ENCODE data around the gene EPN2. TPM values are rescaled to one million over a fixed set of nuclear protein-coding genes. Genes with fewer than 3 reads are reported as not detected.

The EPN2 gene
- total RNA-seq, 2 experiments from 2014 or later: 11.9 to 12.3 TPM

DNA sequence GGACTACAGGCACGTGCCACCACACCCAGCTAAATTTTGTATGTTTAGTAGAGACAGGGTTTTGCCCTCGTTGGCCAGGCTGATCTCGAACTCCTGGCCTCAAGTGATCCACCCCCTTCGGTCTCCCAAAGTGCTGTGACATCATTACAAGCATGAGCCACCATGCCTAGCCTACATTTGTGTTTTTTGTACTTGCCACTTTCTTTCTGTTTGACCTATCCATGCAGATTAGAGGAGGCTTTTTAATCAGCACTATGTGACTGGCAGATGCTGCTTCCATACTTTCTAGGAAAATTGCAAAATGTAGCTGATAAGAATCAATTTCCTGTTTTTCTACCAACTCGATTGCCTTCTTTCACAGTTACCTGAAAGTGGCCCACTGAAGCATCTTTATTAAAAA lies 68.1 kb downstream of the EPN2 start:
- no peaks in the 10 kb centered on the region for H3K36me3 Mint-ChIP-seq (ENCODE audit: low read depth)
- Histone ChIP-seq H3K27ac (ENCODE audit: low read depth in 1 of 2, low read length in 2 of 2) (no peak overlapping the region), H3K36me3 (ENCODE audit: insufficient read depth, low read length) (no peaks in the 10 kb centered on the region), H3K9me3 (ENCODE audit: control insufficient read depth in 1 of 2, insufficient read depth in 1 of 2, low read length in 2 of 2) (no peaks in the 10 kb centered on the region), H3K4me3 (ENCODE audit: low read length) (no peak overlapping the region), H3K27me3 (ENCODE audit: control insufficient read depth in 1 of 2, insufficient read depth in 2 of 2, low read length in 2 of 2) (peaks cover 20 to 22% of the 10 kb centered on the region in 2 experiments), H3K4me1 (ENCODE audit: insufficient read depth, low read length) (peaks cover 26% of the 10 kb centered on the region)
- peaks cover 24% of the 10 kb centered on the region for H3K4me1 Mint-ChIP-seq (ENCODE audit: low read depth)
- H3K27ac Mint-ChIP-seq: no peak overlapping the region
- H3K27me3 Mint-ChIP-seq: peaks cover 50% of the 10 kb centered on the region
- TF ChIP-seq, protein P1, sequence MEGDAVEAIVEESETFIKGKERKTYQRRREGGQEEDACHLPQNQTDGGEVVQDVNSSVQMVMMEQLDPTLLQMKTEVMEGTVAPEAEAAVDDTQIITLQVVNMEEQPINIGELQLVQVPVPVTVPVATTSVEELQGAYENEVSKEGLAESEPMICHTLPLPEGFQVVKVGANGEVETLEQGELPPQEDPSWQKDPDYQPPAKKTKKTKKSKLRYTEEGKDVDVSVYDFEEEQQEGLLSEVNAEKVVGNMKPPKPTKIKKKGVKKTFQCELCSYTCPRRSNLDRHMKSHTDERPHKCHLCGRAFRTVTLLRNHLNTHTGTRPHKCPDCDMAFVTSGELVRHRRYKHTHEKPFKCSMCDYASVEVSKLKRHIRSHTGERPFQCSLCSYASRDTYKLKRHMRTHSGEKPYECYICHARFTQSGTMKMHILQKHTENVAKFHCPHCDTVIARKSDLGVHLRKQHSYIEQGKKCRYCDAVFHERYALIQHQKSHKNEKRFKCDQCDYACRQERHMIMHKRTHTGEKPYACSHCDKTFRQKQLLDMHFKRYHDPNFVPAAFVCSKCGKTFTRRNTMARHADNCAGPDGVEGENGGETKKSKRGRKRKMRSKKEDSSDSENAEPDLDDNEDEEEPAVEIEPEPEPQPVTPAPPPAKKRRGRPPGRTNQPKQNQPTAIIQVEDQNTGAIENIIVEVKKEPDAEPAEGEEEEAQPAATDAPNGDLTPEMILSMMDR (IDR thresholded peaks at IDR 0.05): no peak
- POLR2A ChIA-PET: interaction anchor here (1.5 kb wide), 1 partner anchor 467 kb away, joined by 5 read pairs; no protein-coding TSS in a partner anchor
- ATAC-seq (ENCODE audit: poor library complexity) (no peak), DNase-seq (no peak)
- H3K4me3 Mint-ChIP-seq: no peak overlapping the region
- intact Hi-C loops (cut with DNase I, micrococcal nuclease): no loop called here
- CTCF ChIA-PET: no interaction called here
- H3K9me3 Mint-ChIP-seq: no peaks in the 10 kb centered on the region

DNA sequence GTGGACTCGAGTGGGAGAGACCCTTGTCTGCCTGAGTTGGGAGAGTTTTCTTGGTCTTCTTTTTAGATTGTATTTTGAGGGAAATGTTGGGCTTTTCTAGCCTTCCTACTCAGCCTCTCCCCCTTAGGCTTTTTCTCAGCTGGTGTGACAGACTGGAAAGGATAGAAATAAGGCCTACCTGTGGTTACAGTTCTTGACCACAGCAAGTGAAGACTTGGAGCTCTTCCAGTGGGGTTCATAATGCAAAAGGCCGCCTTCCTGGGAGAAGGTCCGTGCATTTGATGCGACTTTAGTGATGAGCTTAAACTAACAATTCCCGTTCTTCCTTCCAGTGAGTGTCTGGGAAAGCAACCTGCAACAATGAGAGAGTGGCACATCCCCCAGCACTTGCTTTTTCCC lies 68.6 kb downstream of the EPN2 start:
- peaks cover 24% of the 10 kb centered on the region for H3K4me1 Mint-ChIP-seq (ENCODE audit: low read depth)
- ATAC-seq (ENCODE audit: poor library complexity) (no peak), DNase-seq (no peak)
- H3K27me3 ChIP-seq (ENCODE audit: control insufficient read depth in 1 of 2, insufficient read depth in 2 of 2, low read length in 2 of 2): peaks cover 19 to 22% of the 10 kb centered on the region in 2 experiments
- no peaks in the 10 kb centered on the region for H3K9me3 Mint-ChIP-seq
- H3K4me3 Mint-ChIP-seq: no peak overlapping the region
- H3K27ac ChIP-seq (ENCODE audit: low read depth in 1 of 2, low read length in 2 of 2): no peak overlapping the region
- no peak overlapping the region for H3K4me3 ChIP-seq (ENCODE audit: low read length)
- no peak overlapping the region for H3K27ac Mint-ChIP-seq
- intact Hi-C loops (cut with DNase I, micrococcal nuclease): no loop called here
- H3K36me3 Mint-ChIP-seq (ENCODE audit: low read depth): no peaks in the 10 kb centered on the region
- H3K4me1 ChIP-seq (ENCODE audit: insufficient read depth, low read length): peaks cover 26% of the 10 kb centered on the region
- CTCF ChIA-PET: no interaction called here
- H3K9me3 ChIP-seq (ENCODE audit: control insufficient read depth in 1 of 2, insufficient read depth in 1 of 2, low read length in 2 of 2): no peaks in the 10 kb centered on the region
- H3K27me3 Mint-ChIP-seq: peaks cover 50% of the 10 kb centered on the region
- POLR2A ChIA-PET: interaction anchor here (1.5 kb wide), 1 partner anchor 466 kb away, joined by 5 read pairs; no protein-coding TSS in a partner anchor
- TF ChIP-seq, protein P1 (IDR thresholded peaks at IDR 0.05): no peak
- H3K36me3 ChIP-seq (ENCODE audit: insufficient read depth, low read length): no peaks in the 10 kb centered on the region

DNA sequence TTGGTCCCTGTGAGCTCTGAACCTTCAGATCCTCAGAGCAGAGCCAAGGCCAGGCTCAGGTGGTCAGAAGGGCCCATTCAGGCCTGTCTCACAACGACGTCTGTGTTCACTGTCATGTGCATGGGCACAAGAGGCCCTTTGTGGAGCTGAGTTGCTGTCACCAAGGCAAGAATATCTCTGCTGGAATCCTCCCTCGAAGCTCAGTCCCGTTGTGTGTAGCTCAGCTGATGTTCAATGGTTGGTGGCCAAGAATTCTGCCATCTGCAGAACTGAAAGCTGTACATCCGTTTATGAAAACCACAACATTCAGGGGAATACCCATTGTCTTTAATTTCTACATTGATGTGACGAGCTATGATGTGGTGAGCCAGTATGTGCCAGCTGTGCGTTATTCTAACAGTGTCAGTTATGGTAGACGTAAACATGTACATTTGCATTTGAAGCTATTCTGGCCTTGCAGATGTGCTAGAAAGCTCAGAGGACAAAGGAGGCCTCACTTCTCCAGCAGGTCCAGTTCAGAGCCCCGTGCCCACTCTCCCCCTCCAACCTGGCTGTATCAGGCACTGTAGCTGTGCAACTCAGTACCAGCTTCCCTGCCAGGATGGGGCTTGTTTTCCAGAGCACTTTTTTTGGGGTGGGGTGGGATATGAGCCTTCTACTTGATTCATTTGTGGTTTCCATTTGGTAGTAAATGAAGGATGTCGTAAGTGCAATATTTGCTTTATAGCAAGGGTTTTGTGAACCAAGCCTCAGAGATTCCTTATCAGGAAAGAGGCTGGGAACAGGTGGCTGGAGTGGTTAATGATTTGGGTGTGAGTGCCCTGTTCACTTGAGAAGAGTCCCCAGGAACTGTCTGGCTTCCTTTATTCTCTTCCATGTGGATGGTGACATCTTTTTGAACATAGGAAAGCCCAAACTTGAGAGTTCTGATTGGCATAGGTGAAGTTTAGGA lies 69.3 kb downstream of the EPN2 start:
- H3K4me1 Mint-ChIP-seq (ENCODE audit: low read depth): peaks cover 24% of the 10 kb centered on the region
- H3K4me3 Mint-ChIP-seq: peak overlapping the region; percentile 2
- DNase-seq (peak in 11 of 14 experiments; percentile 4 to 84 (median 23)), ATAC-seq (ENCODE audit: poor library complexity) (peak; percentile 92)
- peaks cover 26% of the 10 kb centered on the region for H3K4me1 ChIP-seq (ENCODE audit: insufficient read depth, low read length)
- no peak overlapping the region for H3K27ac ChIP-seq (ENCODE audit: low read depth in 1 of 2, low read length in 2 of 2)
- TF ChIP-seq, protein P1 (IDR thresholded peaks at IDR 0.05): no peak
- no peaks in the 10 kb centered on the region for H3K36me3 Mint-ChIP-seq (ENCODE audit: low read depth)
- intact Hi-C loops (cut with DNase I, micrococcal nuclease): no loop called here
- no peaks in the 10 kb centered on the region for H3K9me3 Mint-ChIP-seq
- no peak overlapping the region for H3K4me3 ChIP-seq (ENCODE audit: low read length)
- ChIA-PET POLR2A (interaction anchor here (1.5 kb wide), 1 partner anchor 466 kb away, joined by 5 read pairs; no protein-coding TSS in a partner anchor), CTCF (interaction anchor here (0.6 to 1.2 kb wide), 2 partner anchors 32 to 414 kb away, joined by 4 read pairs; no protein-coding TSS in a partner anchor)
- peaks cover 53% of the 10 kb centered on the region for H3K27me3 Mint-ChIP-seq
- peak overlapping the region; percentile 50 for H3K27ac Mint-ChIP-seq
- H3K36me3 ChIP-seq (ENCODE audit: insufficient read depth, low read length): no peaks in the 10 kb centered on the region
- peaks cover 17 to 22% of the 10 kb centered on the region in 2 experiments for H3K27me3 ChIP-seq (ENCODE audit: control insufficient read depth in 1 of 2, insufficient read depth in 2 of 2, low read length in 2 of 2)
- H3K9me3 ChIP-seq (ENCODE audit: control insufficient read depth in 1 of 2, insufficient read depth in 1 of 2, low read length in 2 of 2): no peaks in the 10 kb centered on the region
